G401 (cell line): ENCODE data around the gene SLC22A3. TPM values are rescaled to one million over a fixed set of nuclear protein-coding genes. Genes with fewer than 3 reads are reported as not detected.
"Not testable (repeated sequence)": the region's sequence is repeated elsewhere in the genome, so short reads cannot be mapped to it uniquely, and the experiment has no call there.

ENCODE experiments used
- DNase-seq: peaks from one replicate; pipeline ENCODE4 v3.0.0-alpha.2; 2015; ENCODE audit warnings: low spot score
- in situ Hi-C: cut with HindIII; loops from 2 replicates; pipeline ENCODE4 v1.10.0; 2016; ENCODE audit warnings: low sequenced_read_pairs, mixed read lengths
- total RNA-seq: library from RNA; depleted of rRNA; stranded (reverse); fragments of >200 nt; shearing (Covaris generic); gene quantifications from 2 replicates; pipeline ENCODE4 v1.2.3, GENCODE V29; 2014; rRNA removed

SLC22A3 gene
- total RNA-seq, 1 experiment from 2014 or later: not detected

GRCh38 chr6:160461641-160462040 lies 113.5 kb downstream of the SLC22A3 start:
- in situ Hi-C loops: no loop called here
- DNase-seq: no peak

- in situ Hi-C loops: no loop called here
Measured at GRCh38 chr6:160462116-160462515, 113.9 kb downstream of the SLC22A3 start.

GRCh38 chr6:160462551-160463109 lies 114.5 kb downstream of the SLC22A3 start:
- in situ Hi-C loops: no loop called here
- no peak for DNase-seq

More at GRCh38 chr6:160462116-160462515, 113.9 kb downstream of the SLC22A3 start:
- no peak for DNase-seq

- no peak for DNase-seq
Measured at GRCh38 chr6:160464744-160465143, 116.6 kb downstream of the SLC22A3 start.

GRCh38 chr6:160467261-160467871 lies 119.2 kb downstream of the SLC22A3 start:
- DNase-seq, in situ Hi-C loops: not testable (repeated sequence)

More at GRCh38 chr6:160464744-160465143, 116.6 kb downstream of the SLC22A3 start:
- in situ Hi-C loops: no loop called here

- no peak for DNase-seq
- in situ Hi-C loops: no loop called here
Measured at GRCh38 chr6:160469153-160469552, 121.0 kb downstream of the SLC22A3 start.

GRCh38 chr6:160476056-160476455 lies 127.9 kb downstream of the SLC22A3 start:
- DNase-seq, in situ Hi-C loops: not testable (repeated sequence)

- in situ Hi-C loops, DNase-seq: not testable (repeated sequence)
Measured at GRCh38 chr6:160477072-160477471, 128.9 kb downstream of the SLC22A3 start.

GRCh38 chr6:160477901-160478300 lies 129.7 kb downstream of the SLC22A3 start:
- DNase-seq: no peak
- in situ Hi-C loops: no loop called here

- in situ Hi-C loops: no loop called here
- DNase-seq: no peak
Measured at GRCh38 chr6:160487116-160487515, 138.9 kb downstream of the SLC22A3 start.

- in situ Hi-C loops: no loop called here
- no peak for DNase-seq
Measured at GRCh38 chr6:160489091-160489490, 140.9 kb downstream of the SLC22A3 start.

GRCh38 chr6:160494576-160494975 lies 146.4 kb downstream of the SLC22A3 start:
- in situ Hi-C loops: no loop called here
- no peak for DNase-seq

- in situ Hi-C loops: no loop called here
- DNase-seq: no peak
Measured at GRCh38 chr6:160500639-160501038, 152.5 kb downstream of the SLC22A3 start.

Other genes with a start within 250 kb of the SLC22A3 start
- not detected in 2 replicates for gene SLC22A1, start 226.6 kb upstream of the SLC22A3 start, total RNA-seq
- gene SLC22A2, start 89.6 kb upstream of the SLC22A3 start, total RNA-seq: not detected in 2 replicates